RCC 7860 (cell line): ENCODE data around the gene CS.
A peak's percentile ranks its signal among the peaks of the same experiment; 100 is the strongest.

ENCODE experiments used
- DNase-seq: peaks from one replicate; pipeline ENCODE4 v3.0.0-alpha.2; 2015; ENCODE audit warnings: low spot score
- FAIRE-seq: peaks from 2 replicates; lab custom pipeline; 2012; peaks lifted over from hg19 to GRCh38; lab: Jason Lieb, UNC

Gene CS

GRCh38 chr12:56253091-56253490, 47.0 kb downstream of the CS start:
- DNase-seq, result no peak
- no peak for FAIRE-seq

- FAIRE-seq (no peak), DNase-seq (no peak)
Measured at GRCh38 chr12:56252649-56253048, 47.5 kb downstream of the CS start.

- FAIRE-seq, result no peak
- no peak for DNase-seq
Measured at GRCh38 chr12:56248711-56249110, 51.4 kb downstream of the CS start.

GRCh38 chr12:56247923-56248322, 52.2 kb downstream of the CS start:
- FAIRE-seq, result no peak

GRCh38 chr12:56244494-56244893, 55.6 kb downstream of the CS start:
- DNase-seq, result no peak
- no peak for FAIRE-seq

More at GRCh38 chr12:56247923-56248322, 52.2 kb downstream of the CS start:
- no peak for DNase-seq

GRCh38 chr12:56243731-56244181, 56.4 kb downstream of the CS start:
- DNase-seq (no peak), FAIRE-seq (no peak)

GRCh38 chr12:56242986-56243385, 57.1 kb downstream of the CS start:
- DNase-seq (no peak), FAIRE-seq (no peak)

- FAIRE-seq (no peak), DNase-seq (no peak)
Measured at GRCh38 chr12:56241424-56242303, 58.5 kb downstream of the CS start.

- FAIRE-seq (no peak), DNase-seq (no peak)
Measured at GRCh38 chr12:56237552-56237951, 62.6 kb downstream of the CS start.

- DNase-seq (no peak), FAIRE-seq (no peak)
Measured at GRCh38 chr12:56236985-56237384, 63.1 kb downstream of the CS start.

GRCh38 chr12:56236091-56236490, 64.0 kb downstream of the CS start:
- FAIRE-seq (no peak), DNase-seq (no peak)

- DNase-seq (no peak), FAIRE-seq (no peak)
Measured at GRCh38 chr12:56234746-56235436, 65.2 kb downstream of the CS start.

- DNase-seq (no peak), FAIRE-seq (no peak)
Measured at GRCh38 chr12:56231184-56231582, 68.9 kb downstream of the CS start.

GRCh38 chr12:56230432-56231183, 69.5 kb downstream of the CS start:
- FAIRE-seq (no peak), DNase-seq (no peak)

- FAIRE-seq (no peak), DNase-seq (no peak)
Measured at GRCh38 chr12:56229916-56230431, 70.2 kb downstream of the CS start, which contains the start of gene SLC39A5. Gene SLC39A5, plus strand, starts transcription at chr12:56230051. Its CDS starts 1,224 bp downstream, at chr12:56231275.

- no peak for DNase-seq
- FAIRE-seq, result no peak
Measured at GRCh38 chr12:56229082-56229481, 71.0 kb downstream of the CS start.

- FAIRE-seq, result no peak
- DNase-seq, result no peak
Measured at GRCh38 chr12:56224954-56225353, 75.2 kb downstream of the CS start.

- FAIRE-seq, result peak; percentile 86
Measured at GRCh38 chr12:56224102-56224701, 75.9 kb downstream of the CS start, which contains the start of gene NABP2. Gene NABP2, plus strand, starts transcription at chr12:56224342. Its CDS starts 515 bp downstream, at chr12:56224857.

GRCh38 chr12:56223571-56224101, 76.5 kb downstream of the CS start:
- DNase-seq, result no peak
- FAIRE-seq, result no peak

More at GRCh38 chr12:56224102-56224701, 75.9 kb downstream of the CS start, which contains the start of gene NABP2:
- peak; percentile 92 for DNase-seq

GRCh38 chr12:56222531-56222895, 77.6 kb downstream of the CS start:
- FAIRE-seq (no peak), DNase-seq (no peak)
